NB4 (cell line): ENCODE measurements around the gene PALB2.

Experiments used
- CTCF ChIP-seq: IDR thresholded peaks from one replicate; pipeline ENCODE4 v1.5.1; 2012; ENCODE audit warnings: low read depth, low read length
- MYC ChIP-seq: IDR thresholded peaks from 2 replicates; pipeline ENCODE4 v1.6.1; 2011; ENCODE audit warnings: low read depth, low read length
- POLR2A ChIP-seq: IDR thresholded peaks from 2 replicates; pipeline ENCODE4 v1.6.1; 2011; ENCODE audit warnings: mild to moderate bottlenecking; ENCODE audit not compliant: insufficient read length; ENCODE audit errors: extremely low read depth

- TF ChIP-seq CTCF (no peak), POLR2A (no peak), MYC (no peak)
These were observed 32.9 kb downstream of the PALB2 start for GRCh38 chr16:23608194-23608593.
